Erythroblast (primary cell): Measurements from ENCODE around the gene STXBP1.

Source experiments
- GATA1 ChIP-seq: IDR thresholded peaks from 2 replicates; pipeline ENCODE4 v1.6.1; 2011; ENCODE audit warnings: low read depth, mild to moderate bottlenecking, control low read depth, low read length, moderate library complexity
- POLR2A ChIP-seq: IDR thresholded peaks from 2 replicates; pipeline ENCODE4 v1.6.1; 2011; ENCODE audit warnings: mild to moderate bottlenecking, low read length

DNA sequence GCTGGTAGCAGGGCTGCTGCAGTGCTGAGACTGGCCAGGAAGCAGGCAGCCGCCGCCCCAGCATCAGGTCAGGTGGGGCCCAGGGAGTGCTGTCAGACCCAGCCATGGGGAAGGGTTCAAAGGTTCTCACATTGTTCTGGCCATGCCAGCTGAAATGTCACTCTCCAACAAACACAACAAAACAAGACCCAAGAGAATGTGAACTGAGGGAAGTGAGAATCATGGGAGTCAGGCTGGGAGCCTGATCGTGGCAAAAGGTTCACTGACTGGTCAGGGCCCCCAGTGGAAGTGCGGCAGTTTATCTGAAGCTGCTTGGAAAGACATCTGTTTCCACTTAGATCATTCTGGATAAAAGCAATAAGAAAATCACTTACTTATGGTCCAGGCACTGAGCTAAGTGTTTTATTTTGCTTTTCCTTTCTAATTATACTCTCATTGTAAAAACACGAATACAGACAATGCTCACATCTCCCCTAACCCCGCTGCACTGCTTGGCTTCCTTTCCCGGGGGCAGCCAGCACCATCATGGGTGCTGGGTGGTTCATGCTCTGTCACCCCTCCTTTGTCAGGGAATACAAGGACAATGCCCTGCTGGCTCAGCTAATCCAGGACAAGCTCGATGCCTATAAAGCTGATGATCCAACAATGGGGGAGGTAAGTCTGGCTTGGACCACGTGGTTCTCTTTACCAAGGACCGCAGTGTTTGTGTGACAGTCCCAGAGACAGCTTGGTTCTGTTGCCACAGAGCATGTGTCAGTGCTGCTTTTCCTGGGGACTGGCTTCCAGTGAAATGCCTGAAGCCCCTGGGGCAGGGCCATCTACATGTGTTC is 52.8 kb downstream of the STXBP1 start:
- TF ChIP-seq POLR2A (no peak), GATA1 (no peak)
